IMR-90 (cell line): ENCODE measurements around the gene RNFT2. TPM values are rescaled to one million over a fixed set of nuclear protein-coding genes. Genes with fewer than 3 reads are reported as not detected.

Experiments
- ATAC-seq: fragments of 200-7000 bp; cut with Tn5 transposase; 2 replicates; pipeline ENCODE4 v1.9.1; 2020; ENCODE audit warnings: low read depth, mild to moderate bottlenecking, moderate library complexity
- BruUV-seq: library from RNA; stranded (reverse); fragments of 400-500 nt; replicated peaks from 2 replicates; lab custom pipeline; 2021; lab: Mats Ljungman, UMichigan
- CTCF ChIA-PET: fragments of 300-600 bp; formaldehyde crosslinking; extraction: SDS; loops from one replicate; lab custom pipeline; 2021; ENCODE audit warnings: antibody characterized with exemption; lab: Yijun Ruan, JAX
- POLR2A ChIA-PET: fragments of 300-600 bp; sonication (Branson Sonifier 250); formaldehyde crosslinking; loops from one replicate; lab custom pipeline; 2022; ENCODE audit warnings: antibody characterized with exemption; ENCODE audit not compliant: unreplicated experiment; lab: Charles Lee
- DNase-seq: peaks from one replicate; pipeline ENCODE4 v3.0.0; 2013
- H2AFZ ChIP-seq: replicated peaks from 2 replicates; pipeline ENCODE3; 2013; ENCODE audit warnings: low read length, mild to moderate bottlenecking; ENCODE audit not compliant: poor library complexity
- H2AK5ac ChIP-seq: 2 replicates; pipeline ENCODE4 v1.6.1; 2013; ENCODE audit warnings: low read depth, low read length, inconsistent platforms
- H2AK9ac ChIP-seq: replicated peaks from 2 replicates; pipeline ENCODE3; 2013; ENCODE audit warnings: mild to moderate bottlenecking, low read depth, low read length, moderate library complexity; ENCODE audit not compliant: poor library complexity
- H2BK120ac ChIP-seq: 2 replicates; pipeline ENCODE4 v1.6.1; 2013; ENCODE audit warnings: low read depth, low read length, inconsistent platforms
- H2BK15ac ChIP-seq: 3 replicates; pipeline ENCODE4 v1.6.1; 2013; ENCODE audit warnings: low read depth, low read length, inconsistent platforms
- H2BK20ac ChIP-seq: 2 replicates; pipeline ENCODE4 v1.6.1; 2013; ENCODE audit warnings: low read depth, mild to moderate bottlenecking, inconsistent platforms, low read length, moderate library complexity
- H2BK5ac ChIP-seq: 2 replicates; pipeline ENCODE4 v1.6.1; 2013; ENCODE audit warnings: mild to moderate bottlenecking, low read depth, low read length, inconsistent platforms; ENCODE audit not compliant: poor library complexity, severe bottlenecking
- H3K14ac ChIP-seq: replicated peaks from 2 replicates; pipeline ENCODE4 v1.6.1; 2013; ENCODE audit warnings: low read depth, low read length, inconsistent platforms
- H3K18ac ChIP-seq: 2 replicates; pipeline ENCODE4 v1.6.1; 2013; ENCODE audit warnings: low read depth, low read length, control low read depth
- H3K23ac ChIP-seq: 2 replicates; pipeline ENCODE4 v1.6.1; 2013; ENCODE audit warnings: low read depth, low read length, inconsistent platforms
- H3K27ac ChIP-seq: 2 replicates; pipeline ENCODE4 v1.5.1; 2013; ENCODE audit warnings: mild to moderate bottlenecking, control low read depth, low read length; ENCODE audit not compliant: insufficient read depth
- H3K27me3 ChIP-seq: 2 replicates; pipeline ENCODE4 v1.6.1; 2013; ENCODE audit warnings: low read length; ENCODE audit not compliant: control insufficient read depth, insufficient read depth
- H3K36me3 ChIP-seq: 2 replicates; pipeline ENCODE4 v1.6.1; 2013; ENCODE audit warnings: low read length, mixed read lengths; ENCODE audit not compliant: control insufficient read depth, insufficient read depth
- H3K4ac ChIP-seq: 2 replicates; pipeline ENCODE4 v1.6.1; 2013; ENCODE audit warnings: low read depth, low read length, inconsistent platforms
- H3K4me1 ChIP-seq: 2 replicates; pipeline ENCODE4 v1.6.1; 2013; ENCODE audit warnings: low read length, mixed read lengths; ENCODE audit not compliant: control insufficient read depth, insufficient read depth
- H3K4me2 ChIP-seq: 2 replicates; pipeline ENCODE4 v1.6.1; 2013; ENCODE audit warnings: low read depth, mild to moderate bottlenecking, control low read depth, low read length, moderate library complexity
- H3K4me3 ChIP-seq: 2 replicates; pipeline ENCODE4 v1.5.1; 2013; ENCODE audit warnings: low read depth, mild to moderate bottlenecking, control low read depth, low read length, moderate library complexity; ENCODE audit not compliant: insufficient read depth
- H3K56ac ChIP-seq: 2 replicates; pipeline ENCODE4 v1.6.1; 2013; ENCODE audit warnings: low read length, inconsistent platforms; ENCODE audit not compliant: insufficient read depth; ENCODE audit errors: extremely low read depth
- H3K79me1 ChIP-seq, 2 experiments: 2 replicates each; pipeline ENCODE4 v1.6.1; 2013; ENCODE audit warnings: low read length in 2 of 2, inconsistent platforms in 1 of 2, low read depth in 1 of 2
- H3K9ac ChIP-seq: 2 replicates; pipeline ENCODE4 v1.6.1; 2013; ENCODE audit warnings: low read depth, low read length, control low read depth
- H3K9me1 ChIP-seq: 2 replicates; pipeline ENCODE4 v1.6.1; 2013; ENCODE audit warnings: low read length, inconsistent platforms; ENCODE audit not compliant: insufficient read depth
- H3K9me3 ChIP-seq: 2 replicates; pipeline ENCODE4 v1.6.1; 2013; ENCODE audit warnings: low read length; ENCODE audit not compliant: control insufficient read depth, insufficient read depth
- H4K20me1 ChIP-seq: 2 replicates; pipeline ENCODE4 v1.6.1; 2013; ENCODE audit warnings: low read length, inconsistent platforms; ENCODE audit not compliant: insufficient read depth
- H4K5ac ChIP-seq: 2 replicates; pipeline ENCODE4 v1.6.1; 2013; ENCODE audit warnings: mild to moderate bottlenecking, low read depth, low read length, control low read depth
- H4K8ac ChIP-seq, 2 experiments: 2 replicates each; pipeline ENCODE4 v1.6.1; 2013; ENCODE audit warnings: low read depth in 2 of 2, low read length in 2 of 2, control low read depth in 1 of 2, inconsistent platforms in 1 of 2
- H4K91ac ChIP-seq: 2 replicates; pipeline ENCODE4 v1.6.1; 2013; ENCODE audit warnings: low read depth, low read length, inconsistent platforms; ENCODE audit not compliant: insufficient read depth
- BHLHE40 ChIP-seq: fragments of 150-350 bp; IDR thresholded peaks from 2 replicates; pipeline ENCODE4 v1.6.1; 2016; ENCODE audit warnings: mild to moderate bottlenecking, low read depth, low read length
- CEBPB ChIP-seq: IDR thresholded peaks from 2 replicates; pipeline ENCODE4 v1.6.1; 2012; ENCODE audit warnings: low read depth, low read length, improper control_type of control experiment
- CHD1 ChIP-seq: IDR thresholded peaks from 2 replicates; pipeline ENCODE4 v1.6.1; 2012; ENCODE audit warnings: low read depth, low read length, improper control_type of control experiment
- FOS ChIP-seq: fragments of 150-350 bp; IDR thresholded peaks from 2 replicates; pipeline ENCODE4 v1.6.1; 2016; ENCODE audit warnings: low read depth, low read length
- MAFK ChIP-seq: IDR thresholded peaks from 2 replicates; pipeline ENCODE4 v1.6.1; 2012; ENCODE audit warnings: low read depth, low read length, improper control_type of control experiment
- MAZ ChIP-seq: IDR thresholded peaks from 2 replicates; pipeline ENCODE4 v1.6.1; 2012; ENCODE audit warnings: low read depth, mild to moderate bottlenecking, low read length, improper control_type of control experiment, moderate library complexity, borderline replicate concordance
- MXI1 ChIP-seq: IDR thresholded peaks from 2 replicates; pipeline ENCODE4 v1.6.1; 2012; ENCODE audit warnings: low read depth, mild to moderate bottlenecking, low read length, moderate library complexity, borderline replicate concordance
- NFE2L2 ChIP-seq: fragments of 150-350 bp; IDR thresholded peaks from 2 replicates; pipeline ENCODE4 v1.6.1; 2016; ENCODE audit warnings: low read depth, mild to moderate bottlenecking, low read length
- POLR2A ChIP-seq: IDR thresholded peaks from 2 replicates; pipeline ENCODE4 v1.6.1; 2012; ENCODE audit warnings: mild to moderate bottlenecking, low read depth, low read length
- RAD21 ChIP-seq: IDR thresholded peaks from 2 replicates; pipeline ENCODE4 v1.6.1; 2012; ENCODE audit warnings: low read length, improper control_type of control experiment
- RCOR1 ChIP-seq: IDR thresholded peaks from 2 replicates; pipeline ENCODE4 v1.6.1; 2012; ENCODE audit warnings: mild to moderate bottlenecking, low read length, improper control_type of control experiment; ENCODE audit not compliant: insufficient replicate concordance
- RFX5 ChIP-seq: IDR thresholded peaks from 2 replicates; pipeline ENCODE4 v1.8.0; 2012; ENCODE audit warnings: low read depth, mild to moderate bottlenecking, low read length, moderate library complexity
- SMC3 ChIP-seq: fragments of 150-350 bp; IDR thresholded peaks from 2 replicates; pipeline ENCODE4 v1.6.1; 2016; ENCODE audit warnings: low read depth, mild to moderate bottlenecking, antibody characterized with exemption, low read length, moderate library complexity
- WGBS, 2 experiments: methylation state at CpG; one replicate each; pipeline versions ENCODE4 v1.1.5 to v1.1.7; 2013; ENCODE audit warnings: missing lambda C conversion rate in 2 of 2; ENCODE audit not compliant: insufficient read length in 1 of 2; ENCODE audit errors: extremely low coverage in 2 of 2; 5-methylcytosine and 5-hydroxymethylcytosine counted together
- dilution Hi-C: fragments of 300-500 bp; cut with HindIII; formaldehyde crosslinking; loops from one replicate; pipeline ENCODE4 v1.14.3; 2018; ENCODE audit warnings: low sequenced_read_pairs; ENCODE audit not compliant: unreplicated experiment
- in situ Hi-C: fragments of 300-500 bp; cut with MboI; formaldehyde crosslinking; loops from 3 replicates; pipeline ENCODE4 v1.14.3; 2019; ENCODE audit warnings: low sequenced_read_pairs, inconsistent platforms, mixed read lengths
- intact Hi-C: fragments of 100-400 bp; cut with micrococcal nuclease; formaldehyde crosslinking; loops from 2 replicates; pipeline ENCODE4 v1.10.0; 2022
- polyA plus RNA-seq, 3 experiments: library from polyadenylated mRNA; depleted of rRNA; stranded (reverse); fragments of >200 nt; gene quantifications; 2 replicates each; pipeline ENCODE4 v1.2.3, GENCODE V29; 2012; ENCODE audit warnings: low replicate concordance in 1 of 3
- total RNA-seq: library from RNA; depleted of rRNA; stranded (reverse); fragments of >200 nt; gene quantifications from 2 replicates; pipeline ENCODE4 v1.2.3, GENCODE V29; 2012
- TF ChIP-seq, protein P1 (sequence below): fragments of 150-350 bp; IDR thresholded peaks from 2 replicates; pipeline ENCODE4 v1.6.1; 2017; ENCODE audit warnings: mild to moderate bottlenecking, antibody characterized with exemption, low read length, low read depth
- TF ChIP-seq, protein P2 (sequence below): fragments of 150-350 bp; IDR thresholded peaks from 2 replicates; pipeline ENCODE4 v1.6.1; 2016; ENCODE audit warnings: low read depth, mild to moderate bottlenecking, low read length, moderate library complexity, borderline replicate concordance
- TF ChIP-seq, protein P3 (sequence below): conservative IDR thresholded peaks from 2 replicates; pipeline ENCODE4 v1.5.1; 2012; ENCODE audit warnings: mild to moderate bottlenecking, low read depth, low read length, improper control_type of control experiment

RNFT2 gene
- total and polyA plus RNA-seq, 2 of the 4 experiments (the other 2 are of a cell fraction) = 1.6 to 2.3 TPM

GRCh38 chr12:116739381-116739887, 1.3 kb downstream of the RNFT2 start:
- intact Hi-C loops = loop anchor here (2.0 kb wide), 1 partner anchor 171 kb away; the partner anchor contains the start of gene FBXW8

More at GRCh38 chr12:116739381-116739887, 1.3 kb downstream of the RNFT2 start:
- Histone ChIP-seq H4K20me1 (peaks cover 3% of the 10 kb centered on the region; the same call in 1 of the 2 replicates), H2BK15ac (no peak overlapping the region), H2BK20ac (no peak overlapping the region), H2AK5ac (no peak overlapping the region), H3K4me1 (peaks cover 2% of the 10 kb centered on the region; the same call in 1 of the 2 replicates), H3K9me1 (0 out of 2 replicates have a peak, but pooled peaks cover 2% of the 10 kb centered on the region), H3K4ac (no peak overlapping the region), H3K27me3 (no peaks in the 10 kb centered on the region), H3K9me3 (no peaks in the 10 kb centered on the region), H4K5ac (no peak overlapping the region), H3K4me2 (no peak overlapping the region), H2AK9ac (no peak overlapping the region), H2BK5ac (no peak overlapping the region), H4K8ac (no peak overlapping the region), H3K23ac (no peak overlapping the region), H3K79me1 (peaks cover 7 to 28% of the 10 kb centered on the region in 2 experiments; a peak in 3 of 4 replicates), H2AFZ (no peak overlapping the region), H3K14ac (no peak overlapping the region), H3K18ac (no peak overlapping the region), H3K9ac (no peak overlapping the region), H2BK120ac (no peak overlapping the region), H3K36me3 (peaks cover 1% of the 10 kb centered on the region; the same call in 1 of the 2 replicates), H4K91ac (no peak overlapping the region), H3K27ac (no peak overlapping the region), H3K56ac (no peak overlapping the region), H3K4me3 (no peak overlapping the region)
- WGBS, 2 experiments = 92% methylated on average over 4 of the region's 7 CpGs; no CpG with 5 or more reads in 1 of the 2 experiments
- CTCF ChIA-PET = no interaction called here
- no TSS peak for BruUV-seq
- DNase-seq = no peak
- POLR2A ChIA-PET = no interaction called here
- no peak for ATAC-seq
- in situ Hi-C loops (no loop called here), dilution Hi-C loops (no loop called here)
- TF ChIP-seq, protein P1, sequence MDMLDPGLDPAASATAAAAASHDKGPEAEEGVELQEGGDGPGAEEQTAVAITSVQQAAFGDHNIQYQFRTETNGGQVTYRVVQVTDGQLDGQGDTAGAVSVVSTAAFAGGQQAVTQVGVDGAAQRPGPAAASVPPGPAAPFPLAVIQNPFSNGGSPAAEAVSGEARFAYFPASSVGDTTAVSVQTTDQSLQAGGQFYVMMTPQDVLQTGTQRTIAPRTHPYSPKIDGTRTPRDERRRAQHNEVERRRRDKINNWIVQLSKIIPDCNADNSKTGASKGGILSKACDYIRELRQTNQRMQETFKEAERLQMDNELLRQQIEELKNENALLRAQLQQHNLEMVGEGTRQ = no peak
- no peak for TF ChIP-seq FOS
- TF ChIP-seq, protein P2, sequence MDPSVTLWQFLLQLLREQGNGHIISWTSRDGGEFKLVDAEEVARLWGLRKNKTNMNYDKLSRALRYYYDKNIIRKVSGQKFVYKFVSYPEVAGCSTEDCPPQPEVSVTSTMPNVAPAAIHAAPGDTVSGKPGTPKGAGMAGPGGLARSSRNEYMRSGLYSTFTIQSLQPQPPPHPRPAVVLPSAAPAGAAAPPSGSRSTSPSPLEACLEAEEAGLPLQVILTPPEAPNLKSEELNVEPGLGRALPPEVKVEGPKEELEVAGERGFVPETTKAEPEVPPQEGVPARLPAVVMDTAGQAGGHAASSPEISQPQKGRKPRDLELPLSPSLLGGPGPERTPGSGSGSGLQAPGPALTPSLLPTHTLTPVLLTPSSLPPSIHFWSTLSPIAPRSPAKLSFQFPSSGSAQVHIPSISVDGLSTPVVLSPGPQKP = no peak
- no peak for TF ChIP-seq MAFK
- TF ChIP-seq MAZ = no peak
- TF ChIP-seq RCOR1 = no peak
- TF ChIP-seq, protein P3, sequence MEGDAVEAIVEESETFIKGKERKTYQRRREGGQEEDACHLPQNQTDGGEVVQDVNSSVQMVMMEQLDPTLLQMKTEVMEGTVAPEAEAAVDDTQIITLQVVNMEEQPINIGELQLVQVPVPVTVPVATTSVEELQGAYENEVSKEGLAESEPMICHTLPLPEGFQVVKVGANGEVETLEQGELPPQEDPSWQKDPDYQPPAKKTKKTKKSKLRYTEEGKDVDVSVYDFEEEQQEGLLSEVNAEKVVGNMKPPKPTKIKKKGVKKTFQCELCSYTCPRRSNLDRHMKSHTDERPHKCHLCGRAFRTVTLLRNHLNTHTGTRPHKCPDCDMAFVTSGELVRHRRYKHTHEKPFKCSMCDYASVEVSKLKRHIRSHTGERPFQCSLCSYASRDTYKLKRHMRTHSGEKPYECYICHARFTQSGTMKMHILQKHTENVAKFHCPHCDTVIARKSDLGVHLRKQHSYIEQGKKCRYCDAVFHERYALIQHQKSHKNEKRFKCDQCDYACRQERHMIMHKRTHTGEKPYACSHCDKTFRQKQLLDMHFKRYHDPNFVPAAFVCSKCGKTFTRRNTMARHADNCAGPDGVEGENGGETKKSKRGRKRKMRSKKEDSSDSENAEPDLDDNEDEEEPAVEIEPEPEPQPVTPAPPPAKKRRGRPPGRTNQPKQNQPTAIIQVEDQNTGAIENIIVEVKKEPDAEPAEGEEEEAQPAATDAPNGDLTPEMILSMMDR = no peak
- no peak for TF ChIP-seq POLR2A
- no peak for TF ChIP-seq SMC3
- no peak for TF ChIP-seq CEBPB
- no peak for TF ChIP-seq BHLHE40
- no peak for TF ChIP-seq MXI1
- TF ChIP-seq RAD21 = no peak
- no peak for TF ChIP-seq NFE2L2
- no peak for TF ChIP-seq RFX5
- no peak for TF ChIP-seq CHD1
